ENCODE data around the gene SSR2.

Gene SSR2

DNA sequence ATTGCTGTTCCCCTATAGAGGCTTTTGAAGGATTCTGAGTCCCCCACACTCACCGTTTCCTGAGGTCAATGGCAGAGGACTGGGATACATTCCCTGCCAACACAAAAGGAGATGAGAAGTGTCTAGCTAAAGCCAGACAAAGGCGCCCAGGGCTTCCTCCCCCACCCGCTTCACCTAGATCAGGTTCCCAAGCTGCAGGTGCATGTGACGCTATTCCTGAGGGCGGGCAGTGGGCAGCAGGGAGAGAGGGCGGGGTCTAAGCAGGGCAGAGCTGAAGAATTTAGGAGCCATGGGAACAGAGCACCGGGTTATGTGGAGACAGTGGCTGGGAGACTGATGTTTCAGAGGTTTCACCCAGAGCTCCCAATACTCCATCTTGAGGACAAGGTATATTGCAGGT lies 36.4 kb downstream of the SSR2 start:
- in situ Hi-C loops (cut with MboI; ENCODE audit: low pct_unique_long_range_greater_than_20kb, low sequenced_read_pairs, unreplicated experiment) = no loop called here
- DNase-seq (ENCODE audit: low spot score) = no peak
- TF ChIP-seq, protein P1, sequence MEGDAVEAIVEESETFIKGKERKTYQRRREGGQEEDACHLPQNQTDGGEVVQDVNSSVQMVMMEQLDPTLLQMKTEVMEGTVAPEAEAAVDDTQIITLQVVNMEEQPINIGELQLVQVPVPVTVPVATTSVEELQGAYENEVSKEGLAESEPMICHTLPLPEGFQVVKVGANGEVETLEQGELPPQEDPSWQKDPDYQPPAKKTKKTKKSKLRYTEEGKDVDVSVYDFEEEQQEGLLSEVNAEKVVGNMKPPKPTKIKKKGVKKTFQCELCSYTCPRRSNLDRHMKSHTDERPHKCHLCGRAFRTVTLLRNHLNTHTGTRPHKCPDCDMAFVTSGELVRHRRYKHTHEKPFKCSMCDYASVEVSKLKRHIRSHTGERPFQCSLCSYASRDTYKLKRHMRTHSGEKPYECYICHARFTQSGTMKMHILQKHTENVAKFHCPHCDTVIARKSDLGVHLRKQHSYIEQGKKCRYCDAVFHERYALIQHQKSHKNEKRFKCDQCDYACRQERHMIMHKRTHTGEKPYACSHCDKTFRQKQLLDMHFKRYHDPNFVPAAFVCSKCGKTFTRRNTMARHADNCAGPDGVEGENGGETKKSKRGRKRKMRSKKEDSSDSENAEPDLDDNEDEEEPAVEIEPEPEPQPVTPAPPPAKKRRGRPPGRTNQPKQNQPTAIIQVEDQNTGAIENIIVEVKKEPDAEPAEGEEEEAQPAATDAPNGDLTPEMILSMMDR (IDR thresholded peaks at IDR 0.05; ENCODE audit: extremely low read depth, insufficient read depth, missing control alignments) = no peak

GRCh38 chr1:155983191-155984024 lies 37.3 kb downstream of the SSR2 start:
- DNase-seq (ENCODE audit: low spot score) = no peak
- TF ChIP-seq, protein P1 (IDR thresholded peaks at IDR 0.05; ENCODE audit: extremely low read depth, insufficient read depth, missing control alignments) = peak; percentile 35
- in situ Hi-C loops (cut with MboI; ENCODE audit: low pct_unique_long_range_greater_than_20kb, low sequenced_read_pairs, unreplicated experiment) = no loop called here

- DNase-seq (ENCODE audit: low spot score) = no peak
- TF ChIP-seq, protein P1 (IDR thresholded peaks at IDR 0.05; ENCODE audit: extremely low read depth, insufficient read depth, missing control alignments) = no peak
- in situ Hi-C loops (cut with MboI; ENCODE audit: low pct_unique_long_range_greater_than_20kb, low sequenced_read_pairs, unreplicated experiment) = no loop called here
Observed at GRCh38 chr1:155982106-155982505, 38.6 kb downstream of the SSR2 start.

DNA sequence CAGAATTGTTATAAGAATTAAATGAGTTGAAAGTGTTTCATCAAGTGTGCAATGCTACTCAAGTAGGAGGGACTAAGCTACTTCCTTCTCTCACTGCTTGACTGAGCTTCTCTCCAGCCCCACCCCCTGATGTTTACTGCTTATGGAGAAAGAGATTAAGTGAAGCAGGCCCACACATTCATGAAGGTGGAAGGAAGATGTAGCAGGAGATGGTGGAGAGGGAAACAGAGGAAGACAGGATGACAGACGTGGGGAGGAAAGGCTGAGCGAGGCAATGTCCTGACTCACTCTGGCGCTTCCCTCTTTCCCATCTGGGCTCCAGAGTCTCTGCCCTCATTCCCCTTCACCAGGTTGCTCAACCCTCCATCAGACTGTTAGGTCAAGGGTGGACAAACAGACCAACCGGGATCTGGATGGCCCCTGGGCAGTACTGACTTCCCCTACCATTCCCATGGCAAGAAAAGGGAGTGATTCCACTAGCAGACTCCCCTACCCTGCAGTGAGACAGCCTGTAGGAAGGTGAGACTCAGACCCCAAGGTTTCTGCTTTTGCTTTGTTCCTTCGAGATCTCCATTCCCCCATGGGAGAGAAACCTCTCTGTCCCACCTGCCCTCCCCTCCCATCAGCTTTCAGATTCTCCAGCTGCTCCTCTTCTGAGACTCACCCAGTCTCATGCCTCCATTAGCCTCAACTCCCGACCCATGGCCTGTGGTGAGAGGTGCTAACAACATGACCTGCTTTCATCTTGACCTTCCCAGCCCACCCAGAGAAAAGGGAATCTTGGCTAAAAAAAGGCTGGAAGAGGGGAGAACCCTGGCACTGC lies 39.3 kb downstream of the SSR2 start:
- DNase-seq (ENCODE audit: low spot score) = peak; percentile 64
- TF ChIP-seq, protein P1 (IDR thresholded peaks at IDR 0.05; ENCODE audit: extremely low read depth, insufficient read depth, missing control alignments) = no peak
- in situ Hi-C loops (cut with MboI; ENCODE audit: low pct_unique_long_range_greater_than_20kb, low sequenced_read_pairs, unreplicated experiment) = no loop called here

GRCh38 chr1:155979597-155980343 lies 41.0 kb downstream of the SSR2 start:
- in situ Hi-C loops (cut with MboI; ENCODE audit: low pct_unique_long_range_greater_than_20kb, low sequenced_read_pairs, unreplicated experiment) = no loop called here
- DNase-seq (ENCODE audit: low spot score) = no peak
- TF ChIP-seq, protein P1 (IDR thresholded peaks at IDR 0.05; ENCODE audit: extremely low read depth, insufficient read depth, missing control alignments) = no peak

DNA sequence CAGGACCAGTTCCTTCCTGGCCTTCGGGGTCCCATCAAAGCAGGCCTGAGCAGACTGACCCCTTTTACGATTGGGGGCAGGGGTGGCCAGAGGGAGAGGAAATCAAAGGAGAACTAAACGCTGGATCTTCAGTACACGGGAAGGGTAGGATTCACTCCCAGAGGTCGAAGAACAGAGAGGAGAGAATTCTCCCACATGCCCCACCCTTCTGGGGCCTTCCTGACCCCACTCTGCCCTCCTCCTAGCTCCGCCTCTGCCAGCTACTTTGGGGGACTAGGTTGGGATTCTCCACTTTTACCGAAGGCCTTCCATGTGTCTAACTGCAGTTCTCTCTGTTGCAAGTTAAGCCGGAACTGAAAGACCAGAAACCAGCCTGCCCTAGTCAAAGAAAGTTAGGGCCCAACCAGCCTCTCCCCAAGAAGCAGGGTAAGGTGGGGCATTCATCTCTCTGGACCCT lies 41.8 kb downstream of the SSR2 start:
- in situ Hi-C loops (cut with MboI; ENCODE audit: low pct_unique_long_range_greater_than_20kb, low sequenced_read_pairs, unreplicated experiment) = no loop called here
- DNase-seq (ENCODE audit: low spot score) = peak; percentile 62
- TF ChIP-seq, protein P1 (IDR thresholded peaks at IDR 0.05; ENCODE audit: extremely low read depth, insufficient read depth, missing control alignments) = no peak
